HEK293 (cell line): ENCODE data around the gene PLAU.
A peak's percentile ranks its signal among the peaks of the same experiment; 100 is the strongest.

Experiments used
- BCL6B ChIP-seq: fragments of 450-650 bp; formaldehyde crosslinking; IDR thresholded peaks from 2 replicates; pipeline ENCODE4 v1.5.1; 2017; ENCODE audit warnings: missing biosample characterization, missing genetic modification characterization
- HOXC10 ChIP-seq: sonication (generic); formaldehyde crosslinking; IDR thresholded peaks from 2 replicates; pipeline ENCODE4 v1.8.1; 2023; ENCODE audit warnings: mild to moderate bottlenecking, missing genetic modification reagents
- INSM2 ChIP-seq: fragments of 450-650 bp; formaldehyde crosslinking; IDR thresholded peaks from 2 replicates; pipeline ENCODE4 v1.5.1; 2016; ENCODE audit warnings: missing biosample characterization, missing genetic modification characterization
- KLF16 ChIP-seq: fragments of 450-650 bp; formaldehyde crosslinking; IDR thresholded peaks from 2 replicates; pipeline ENCODE4 v1.5.1; 2017; ENCODE audit warnings: missing biosample characterization, missing genetic modification characterization
- KLF7 ChIP-seq: fragments of 450-650 bp; formaldehyde crosslinking; IDR thresholded peaks from 2 replicates; pipeline ENCODE4 v1.5.1; 2016; ENCODE audit warnings: missing biosample characterization, missing genetic modification characterization, borderline replicate concordance
- PRDM2 ChIP-seq: fragments of 450-650 bp; formaldehyde crosslinking; IDR thresholded peaks from 2 replicates; pipeline ENCODE4 v1.5.1; 2016; ENCODE audit warnings: missing biosample characterization, missing genetic modification characterization, borderline replicate concordance
- PRDM4 ChIP-seq: fragments of 450-650 bp; formaldehyde crosslinking; IDR thresholded peaks from 2 replicates; pipeline ENCODE4 v1.5.1; 2017; ENCODE audit warnings: missing biosample characterization, missing genetic modification characterization
- YY2 ChIP-seq: fragments of 450-650 bp; formaldehyde crosslinking; IDR thresholded peaks from 2 replicates; pipeline ENCODE4 v1.5.1; 2016; ENCODE audit warnings: missing biosample characterization, missing genetic modification characterization
- ZBTB49 ChIP-seq: fragments of 450-650 bp; formaldehyde crosslinking; IDR thresholded peaks from 2 replicates; pipeline ENCODE4 v1.5.1; 2016; ENCODE audit warnings: missing biosample characterization, missing genetic modification characterization, low read depth
- ZFP37 ChIP-seq: fragments of 450-650 bp; formaldehyde crosslinking; IDR thresholded peaks from 2 replicates; pipeline ENCODE4 v1.5.1; 2016; ENCODE audit warnings: missing biosample characterization, missing genetic modification characterization
- ZFP69B ChIP-seq: fragments of 450-650 bp; formaldehyde crosslinking; IDR thresholded peaks from 2 replicates; pipeline ENCODE4 v1.5.1; 2016; ENCODE audit warnings: missing biosample characterization, missing genetic modification characterization
- ZNF146 ChIP-seq: fragments of 450-650 bp; formaldehyde crosslinking; IDR thresholded peaks from 2 replicates; pipeline ENCODE4 v1.5.1; 2016; ENCODE audit warnings: missing biosample characterization, missing genetic modification characterization
- ZNF239 ChIP-seq: fragments of 450-650 bp; formaldehyde crosslinking; IDR thresholded peaks from 2 replicates; pipeline ENCODE4 v1.5.1; 2016; ENCODE audit warnings: missing biosample characterization, missing genetic modification characterization
- ZNF48 ChIP-seq: fragments of 450-650 bp; formaldehyde crosslinking; IDR thresholded peaks from 2 replicates; pipeline ENCODE4 v1.5.1; 2016; ENCODE audit warnings: missing biosample characterization, missing genetic modification characterization
- ZNF488 ChIP-seq: fragments of 450-650 bp; formaldehyde crosslinking; IDR thresholded peaks from 2 replicates; pipeline ENCODE4 v1.5.1; 2016; ENCODE audit warnings: missing biosample characterization, missing genetic modification characterization
- ZNF529 ChIP-seq: fragments of 450-650 bp; formaldehyde crosslinking; IDR thresholded peaks from 2 replicates; pipeline ENCODE4 v1.5.1; 2017; ENCODE audit warnings: missing genetic modification characterization, missing biosample characterization; ENCODE audit not compliant: insufficient replicate concordance
- ZNF544 ChIP-seq: fragments of 450-650 bp; formaldehyde crosslinking; IDR thresholded peaks from 2 replicates; pipeline ENCODE4 v1.5.0; 2017; ENCODE audit warnings: missing biosample characterization, missing genetic modification characterization
- ZNF548 ChIP-seq: fragments of 450-650 bp; formaldehyde crosslinking; IDR thresholded peaks from 2 replicates; pipeline ENCODE4 v1.5.1; 2016; ENCODE audit warnings: missing biosample characterization, missing genetic modification characterization
- ZNF571 ChIP-seq: fragments of 450-650 bp; formaldehyde crosslinking; IDR thresholded peaks from 2 replicates; pipeline ENCODE4 v1.5.0; 2017; ENCODE audit warnings: missing biosample characterization, missing genetic modification characterization
- ZNF658 ChIP-seq: fragments of 450-650 bp; formaldehyde crosslinking; IDR thresholded peaks from 2 replicates; pipeline ENCODE4; 2016; ENCODE audit warnings: missing biosample characterization, missing genetic modification characterization
- ZNF747 ChIP-seq: fragments of 450-650 bp; formaldehyde crosslinking; IDR thresholded peaks from 2 replicates; pipeline ENCODE4 v1.5.1; 2016; ENCODE audit warnings: missing biosample characterization, missing genetic modification characterization
- ZNF785 ChIP-seq: fragments of 450-650 bp; formaldehyde crosslinking; IDR thresholded peaks from 2 replicates; pipeline ENCODE4 v1.5.1; 2016; ENCODE audit warnings: missing biosample characterization, missing genetic modification characterization
- ZSCAN18 ChIP-seq: fragments of 450-650 bp; formaldehyde crosslinking; IDR thresholded peaks from 2 replicates; pipeline ENCODE4 v1.5.1; 2016; ENCODE audit warnings: missing biosample characterization, missing genetic modification characterization

The PLAU gene

GRCh38 chr10:73965890-73966768 lies 55.2 kb downstream of the PLAU start (continued):
- TF ChIP-seq PRDM2 (tag by site-specific recombination) (no peak), ZFP37 (tag by site-specific recombination) (0 out of 2 replicates have a peak, but pooled peaks have one; percentile 48), ZNF146 (tag by site-specific recombination) (no peak), ZNF571 (no peak), PRDM4 (tag by site-specific recombination) (peak; percentile 87), ZNF544 (tag by site-specific recombination) (no peak), KLF16 (tag by site-specific recombination) (no peak), ZSCAN18 (tag by site-specific recombination) (no peak), ZFP69B (tag by site-specific recombination) (peak; percentile 86), ZNF548 (tag by site-specific recombination) (no peak), ZNF658 (no peak), INSM2 (tag by site-specific recombination) (peak; percentile 98), KLF7 (tag by site-specific recombination) (no peak), ZNF785 (tag by site-specific recombination) (no peak), ZBTB49 (tag by site-specific recombination) (no peak), HOXC10 (CRISPR knock-in tag) (no peak), ZNF747 (tag by site-specific recombination) (no peak), ZNF48 (tag by site-specific recombination) (no peak), ZNF529 (tag by site-specific recombination) (no peak), ZNF239 (tag by site-specific recombination) (no peak), ZNF488 (tag by site-specific recombination) (no peak), BCL6B (tag by site-specific recombination) (peak; percentile 83), YY2 (tag by site-specific recombination) (no peak)
